Measurements from ENCODE around the gene ANTXR1. TPM values are rescaled to one million over a fixed set of nuclear protein-coding genes. Genes with fewer than 3 reads are reported as not detected.

Gene ANTXR1
- 100 to 1,000 TPM; 146 to 147 TPM for total RNA-seq
- long read RNA-seq, donor 1, full-length matches to known transcripts: 5 of 32 reads
- long read RNA-seq, donor 1, partial matches to known transcripts: 3 of 32 reads
- long read RNA-seq, donor 1, other reads (novel, unspliced or antisense): 24 of 32 reads
- long read RNA-seq, donor 2, transcript ANTXR1-203 (13 exons, 2,221 nt): major isoform, 6 of 55 reads
- long read RNA-seq, donor 2, partial matches to known transcripts: 15 of 55 reads
- long read RNA-seq, donor 2, other reads (novel, unspliced or antisense): 31 of 55 reads

DNA sequence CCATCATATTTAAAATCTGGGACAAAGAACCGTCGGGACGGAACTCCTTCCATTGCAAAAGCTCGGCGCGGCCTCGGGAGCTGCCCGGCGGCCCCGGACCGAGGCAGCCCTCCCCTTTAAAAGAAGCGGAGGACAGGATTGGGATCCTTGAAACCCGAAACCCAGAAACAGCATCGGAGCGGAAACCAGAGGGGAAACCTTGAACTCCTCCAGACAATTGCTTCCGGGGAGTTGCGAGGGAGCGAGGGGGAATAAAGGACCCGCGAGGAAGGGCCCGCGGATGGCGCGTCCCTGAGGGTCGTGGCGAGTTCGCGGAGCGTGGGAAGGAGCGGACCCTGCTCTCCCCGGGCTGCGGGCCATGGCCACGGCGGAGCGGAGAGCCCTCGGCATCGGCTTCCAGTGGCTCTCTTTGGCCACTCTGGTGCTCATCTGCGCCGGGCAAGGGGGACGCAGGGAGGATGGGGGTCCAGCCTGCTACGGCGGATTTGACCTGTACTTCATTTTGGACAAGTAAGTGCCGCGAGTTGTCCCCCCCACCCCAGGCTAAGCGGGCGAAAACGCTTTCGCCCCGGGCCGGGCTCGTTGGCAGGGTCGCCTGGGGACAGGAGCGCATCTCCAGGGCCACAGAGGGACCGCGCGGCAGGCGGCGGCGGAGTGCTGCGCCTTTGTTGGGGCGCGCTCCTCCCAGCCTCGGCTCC is at the start of gene ANTXR1:
Gene ANTXR1, plus strand, starts transcription at position 38 of the 698 bp plus-strand sequence. Its CDS starts 321 bp downstream, at position 359.
- intact Hi-C loops (cut with DNase I): loop anchor here (2.0 to 5.0 kb wide), 2 partner anchors 294 kb away; no protein-coding TSS in a partner anchor
- DNase-seq (ENCODE audit: low spot score): peak; percentile 87

- no peak for DNase-seq (ENCODE audit: low spot score)
These were observed 48.7 kb upstream of the ANTXR1 start for GRCh38 chr2:68964282-68964681.

DNA sequence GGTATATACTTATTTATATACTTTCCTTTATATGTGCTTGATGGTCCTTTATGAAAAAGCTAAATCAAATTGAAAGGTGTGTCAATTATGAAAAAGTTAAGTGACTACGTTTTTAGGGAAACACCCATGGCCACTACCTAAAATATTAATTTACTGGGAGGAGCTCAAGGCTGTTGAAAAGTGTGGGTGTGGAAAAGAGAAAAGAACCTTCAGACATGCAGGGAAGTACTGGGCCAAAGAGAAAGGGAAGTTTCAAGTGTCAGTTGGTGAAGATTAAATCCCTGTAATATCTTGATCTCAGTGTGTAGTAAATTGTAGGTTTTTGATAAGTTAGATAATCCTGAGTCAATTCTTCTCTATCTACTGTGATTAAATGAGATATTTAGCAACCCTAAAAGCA is 44.8 kb upstream of the ANTXR1 start:
- intact Hi-C loops (cut with DNase I): no loop called here

More at GRCh38 chr2:68964282-68964681, 48.7 kb upstream of the ANTXR1 start:
- intact Hi-C loops (cut with DNase I): no loop called here

GRCh38 chr2:68969736-68970490 is 43.1 kb upstream of the ANTXR1 start:
- intact Hi-C loops (cut with DNase I): no loop called here

More for the DNA sequence above, 44.8 kb upstream of the ANTXR1 start:
- no peak for DNase-seq (ENCODE audit: low spot score)

GRCh38 chr2:68970566-68971265 is 42.3 kb upstream of the ANTXR1 start:
- no peak for DNase-seq (ENCODE audit: low spot score)
- intact Hi-C loops (cut with DNase I): no loop called here

More at GRCh38 chr2:68969736-68970490, 43.1 kb upstream of the ANTXR1 start:
- DNase-seq (ENCODE audit: low spot score): no peak

- intact Hi-C loops (cut with DNase I): no loop called here
- no peak for DNase-seq (ENCODE audit: low spot score)
These were observed 41.3 kb upstream of the ANTXR1 start for GRCh38 chr2:68971591-68972231.

- intact Hi-C loops (cut with DNase I): loop anchor here in 1 of 2 donors (2.0 kb wide), 1 partner anchor 57 kb away; no protein-coding TSS in a partner anchor
- DNase-seq (ENCODE audit: low spot score): no peak
These were observed 38.7 kb upstream of the ANTXR1 start, which contains the start of gene GKN1 for GRCh38 chr2:68974251-68974650. Gene GKN1 (plus strand): TSS chr2:68974636. CDS start chr2:68974678, 42 bp downstream.

DNA sequence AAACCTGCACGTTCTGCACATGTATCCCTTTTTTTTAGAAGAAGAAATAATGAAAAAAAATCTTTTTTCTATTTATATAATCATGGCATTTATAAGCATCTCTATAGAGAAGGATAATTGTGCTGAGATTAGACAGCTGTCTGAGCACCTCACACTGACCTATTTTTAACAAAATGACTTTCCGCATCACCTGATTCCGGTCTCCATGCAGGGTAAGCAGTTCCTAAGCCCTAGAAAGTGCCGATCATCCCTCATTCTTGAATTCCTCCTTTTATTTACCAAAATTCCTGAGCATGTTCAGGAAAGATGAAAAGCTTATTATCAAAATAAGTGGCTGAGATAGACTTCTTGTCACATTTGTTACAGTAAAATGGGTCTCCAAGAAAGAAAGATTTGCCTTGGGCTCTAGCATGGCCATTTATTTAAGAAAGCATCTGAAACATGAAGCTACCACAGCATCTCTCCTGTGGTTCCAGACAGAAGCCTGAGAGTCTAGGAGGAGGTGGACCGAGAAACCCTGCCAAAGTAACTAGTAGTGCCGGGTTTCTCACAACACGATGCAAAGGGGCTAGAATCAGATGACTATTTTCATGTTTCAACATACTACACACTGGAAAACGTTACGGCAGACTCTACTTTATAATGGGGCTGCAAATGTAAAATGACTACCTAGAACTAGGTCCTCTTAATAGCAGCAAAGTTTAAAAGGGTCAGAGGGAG is 37.9 kb upstream of the ANTXR1 start:
- DNase-seq (ENCODE audit: low spot score): no peak
- intact Hi-C loops (cut with DNase I): loop anchor here in 1 of 2 donors (2.0 kb wide), 1 partner anchor 56 kb away; no protein-coding TSS in a partner anchor

DNA sequence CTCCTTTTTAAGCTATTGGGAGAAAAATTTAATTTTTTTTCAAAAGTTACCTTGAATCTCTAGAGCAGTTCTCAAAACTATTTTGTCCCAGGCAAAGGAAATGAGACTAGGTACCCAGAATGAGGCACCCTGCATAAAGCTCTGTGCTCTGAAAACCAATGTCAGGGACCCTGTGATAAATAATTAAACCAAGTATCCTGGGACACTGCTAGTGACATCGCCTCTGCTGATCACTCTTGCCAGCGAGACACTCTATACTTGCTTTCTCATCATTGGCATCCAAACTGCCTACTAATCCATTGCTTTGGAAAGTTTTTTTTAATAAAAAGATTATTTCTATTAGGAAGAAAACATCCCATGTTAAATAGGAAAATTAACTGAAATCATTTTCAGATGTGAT is 37.1 kb upstream of the ANTXR1 start:
- intact Hi-C loops (cut with DNase I): loop anchor here in 1 of 2 donors (2.0 kb wide), 1 partner anchor 55 kb away; no protein-coding TSS in a partner anchor
- no peak for DNase-seq (ENCODE audit: low spot score)

- intact Hi-C loops (cut with DNase I): no loop called here
- DNase-seq (ENCODE audit: low spot score): no peak
These were observed 35.5 kb upstream of the ANTXR1 start for GRCh38 chr2:68977453-68977852.

DNA sequence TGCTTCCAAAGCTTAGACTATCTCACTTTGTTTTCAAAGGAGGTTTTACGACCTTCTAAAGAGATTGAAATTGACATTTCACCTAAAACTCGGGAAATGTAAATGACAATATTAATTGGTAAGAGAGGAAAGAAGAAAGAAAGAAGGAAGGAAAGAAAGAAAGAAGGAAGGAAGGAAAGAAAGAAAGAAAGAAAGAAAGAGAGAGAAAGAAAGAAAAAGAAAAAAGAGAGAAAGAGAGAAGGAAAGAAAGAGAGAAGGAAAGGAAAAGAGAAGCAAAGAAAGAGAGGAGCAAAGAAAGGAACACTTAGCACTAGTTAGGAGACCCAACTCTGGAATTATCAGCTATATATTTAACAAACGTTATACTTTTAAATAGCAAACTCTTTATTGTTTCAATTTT is 34.9 kb upstream of the ANTXR1 start:
- intact Hi-C loops (cut with DNase I): no loop called here
- no peak for DNase-seq (ENCODE audit: low spot score)

- intact Hi-C loops (cut with DNase I): no loop called here
- DNase-seq (ENCODE audit: low spot score): no peak
These were observed 32.0 kb upstream of the ANTXR1 start for GRCh38 chr2:68980956-68981355.

DNA sequence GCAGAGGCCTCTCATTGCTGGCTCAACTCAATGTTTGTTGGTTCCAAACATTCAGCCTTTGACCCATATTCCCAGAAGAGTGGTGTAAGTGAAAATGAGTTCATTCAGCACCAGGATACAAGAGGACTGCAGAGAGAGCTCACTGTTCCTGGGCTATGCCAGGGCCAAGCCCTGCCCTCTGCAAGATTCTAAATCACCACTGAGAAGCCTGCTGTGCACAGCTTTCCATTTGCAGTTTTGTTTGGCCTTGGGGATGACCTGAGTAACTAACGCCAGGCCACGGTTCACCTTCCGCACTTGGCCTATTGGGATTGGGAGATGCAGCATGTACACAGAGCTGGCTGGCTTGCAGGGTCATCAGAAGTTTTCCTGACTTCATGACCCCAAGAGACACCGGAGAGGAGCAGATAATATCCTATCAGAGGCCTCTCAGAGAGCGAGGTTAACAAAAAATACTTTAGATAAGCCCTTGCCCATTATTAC is 25.9 kb upstream of the ANTXR1 start:
- no peak for DNase-seq (ENCODE audit: low spot score)
- intact Hi-C loops (cut with DNase I): no loop called here

- intact Hi-C loops (cut with DNase I): no loop called here
- DNase-seq (ENCODE audit: low spot score): no peak
These were observed 23.9 kb upstream of the ANTXR1 start for GRCh38 chr2:68989035-68989434.

DNA sequence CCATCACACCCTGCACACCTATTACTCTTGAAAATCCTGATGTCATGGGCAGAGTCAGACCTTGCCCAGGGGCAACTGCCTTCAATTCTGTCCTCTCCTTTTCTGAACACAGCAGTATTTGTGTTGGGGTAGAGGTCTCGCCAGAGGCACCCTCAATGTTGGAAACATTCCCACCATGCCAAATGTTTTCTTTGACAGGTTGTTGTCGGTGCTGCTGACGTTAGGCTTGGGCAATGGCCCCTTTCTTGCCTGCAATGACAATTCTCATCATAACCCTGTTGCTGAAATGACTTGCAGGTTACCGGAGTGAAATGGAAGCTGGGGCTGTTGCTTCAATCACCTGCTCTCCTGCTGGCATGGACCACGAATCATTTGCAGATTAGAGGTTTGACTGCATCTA is 20.6 kb upstream of the ANTXR1 start:
- DNase-seq (ENCODE audit: low spot score): no peak
- intact Hi-C loops (cut with DNase I): no loop called here

DNA sequence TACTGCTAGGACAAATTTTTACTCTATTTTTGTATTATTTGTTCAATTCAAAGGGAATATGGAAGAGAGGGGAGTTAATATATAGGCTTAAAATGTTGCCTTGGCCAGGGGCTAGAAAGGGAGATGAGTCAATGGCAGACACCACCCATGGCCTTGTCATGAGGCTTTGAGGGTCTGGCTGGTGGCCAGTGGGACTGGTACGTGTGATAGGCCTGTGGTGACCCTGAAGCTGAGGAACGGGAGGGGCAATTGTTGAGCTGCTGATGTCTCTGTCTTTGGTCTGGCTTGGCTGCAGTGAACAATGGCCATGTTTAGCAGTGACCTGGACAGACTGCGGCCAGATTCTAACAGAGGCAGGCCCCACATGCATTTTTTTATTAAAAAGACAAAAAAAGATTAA is 20.0 kb upstream of the ANTXR1 start:
- intact Hi-C loops (cut with DNase I): no loop called here
- DNase-seq (ENCODE audit: low spot score): no peak

- intact Hi-C loops (cut with DNase I): no loop called here
- no peak for DNase-seq (ENCODE audit: low spot score)
These were observed 19.3 kb upstream of the ANTXR1 start for GRCh38 chr2:68993660-68994059.

DNA sequence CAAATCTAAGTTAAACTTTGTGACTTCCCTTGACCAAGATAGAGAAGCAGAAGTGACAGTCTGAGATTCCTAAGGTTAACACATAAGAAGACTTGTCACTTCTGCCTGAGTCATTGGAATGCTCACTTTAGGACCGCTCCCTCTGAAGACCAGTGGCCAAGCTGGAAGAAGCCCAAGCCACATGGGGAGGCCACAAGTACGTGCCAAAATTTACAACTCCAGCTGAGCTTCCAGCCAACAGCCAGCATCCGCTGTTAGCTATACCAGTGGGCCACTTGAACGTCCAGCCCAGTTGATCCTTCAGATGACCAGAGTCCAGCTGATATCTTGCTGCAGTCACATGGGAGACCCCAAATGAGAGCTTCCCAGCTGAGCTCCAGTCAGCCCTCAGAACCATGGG is 18.1 kb upstream of the ANTXR1 start:
- intact Hi-C loops (cut with DNase I): no loop called here
- peak; percentile 87 for DNase-seq (ENCODE audit: low spot score)

Measured in posterior vena cava (tissue), 2 donors.